HepG2 (cell line): ENCODE results near the gene RPUSD4. TPM values are rescaled to one million over a fixed set of nuclear protein-coding genes. Genes with fewer than 3 reads are reported as not detected.

ENCODE experiments used
- ATF7 ChIP-seq, 2 experiments: fragments of 450-650 bp in 1 of 2; sonication (generic) in 1 of 2; formaldehyde crosslinking in 1 of 2; IDR thresholded peaks; 2 replicates each; pipeline versions ENCODE4 v1.4.0 to v1.6.1; 2016 to 2020; ENCODE audit warnings: antibody characterized with exemption in 1 of 2, mild to moderate bottlenecking in 1 of 2, missing genetic modification reagents in 1 of 2
- ATRX ChIP-seq: sonication (generic); formaldehyde crosslinking; IDR thresholded peaks from 2 replicates; pipeline ENCODE4 v1.4.0; 2020; ENCODE audit warnings: missing genetic modification reagents, borderline replicate concordance
- IRF1 ChIP-seq: sonication (generic); formaldehyde crosslinking; IDR thresholded peaks from 2 replicates; pipeline ENCODE4 v1.4.0; 2020; ENCODE audit warnings: low read depth, mild to moderate bottlenecking, missing genetic modification reagents
- KLF11 ChIP-seq: IDR thresholded peaks from 2 replicates; pipeline ENCODE4 v1.6.1; 2016; ENCODE audit warnings: missing compliant biosample characterization
- MLX ChIP-seq: IDR thresholded peaks from 2 replicates; pipeline ENCODE4 v1.6.1; 2016
- MXD4 ChIP-seq: IDR thresholded peaks from 2 replicates; pipeline ENCODE4 v1.6.1; 2016; ENCODE audit warnings: mild to moderate bottlenecking, missing biosample characterization, missing genetic modification reagents
- NFRKB ChIP-seq: fragments of 450-650 bp; IDR thresholded peaks from 2 replicates; pipeline ENCODE4 v1.6.1; 2017
- RBFOX2 ChIP-seq: fragments of 200-400 bp; formaldehyde crosslinking; IDR thresholded peaks from 2 replicates; pipeline ENCODE4 v1.6.1; 2017; ENCODE audit warnings: low read depth, mild to moderate bottlenecking, low read length
- RBM22 ChIP-seq: fragments of 200-400 bp; formaldehyde crosslinking; optimal IDR thresholded peaks from 2 replicates; pipeline ENCODE3; 2017; ENCODE audit warnings: mild to moderate bottlenecking, low read length, moderate library complexity
- THYN1 ChIP-seq: sonication (generic); formaldehyde crosslinking; IDR thresholded peaks from 2 replicates; pipeline ENCODE4 v1.8.1; 2023; ENCODE audit warnings: low read depth, mild to moderate bottlenecking, moderate library complexity, missing genetic modification reagents, borderline replicate concordance
- ZBTB34 ChIP-seq: sonication (generic); formaldehyde crosslinking; IDR thresholded peaks from 2 replicates; pipeline ENCODE4 v1.8.0; 2022; ENCODE audit warnings: mild to moderate bottlenecking, missing genetic modification reagents
- ZBTB46 ChIP-seq: sonication (generic); formaldehyde crosslinking; IDR thresholded peaks from 2 replicates; pipeline ENCODE4 v1.4.0; 2020; ENCODE audit warnings: mild to moderate bottlenecking, missing genetic modification reagents, borderline replicate concordance
- ZNF333 ChIP-seq: sonication (generic); formaldehyde crosslinking; IDR thresholded peaks from 2 replicates; pipeline ENCODE4 v1.4.0; 2020; ENCODE audit warnings: mild to moderate bottlenecking, missing genetic modification reagents, borderline replicate concordance
- ZNF451 ChIP-seq: sonication (generic); formaldehyde crosslinking; IDR thresholded peaks from 2 replicates; pipeline ENCODE4 v1.5.0; 2020; ENCODE audit warnings: mild to moderate bottlenecking, missing genetic modification reagents
- ZNF496 ChIP-seq: sonication (generic); formaldehyde crosslinking; IDR thresholded peaks from 2 replicates; pipeline ENCODE4 v1.8.1; 2023; ENCODE audit warnings: mild to moderate bottlenecking, moderate library complexity, missing genetic modification reagents; ENCODE audit not compliant: insufficient replicate concordance
- ZNF790 ChIP-seq: sonication (generic); formaldehyde crosslinking; IDR thresholded peaks from 2 replicates; pipeline ENCODE4 v1.8.0; 2022; ENCODE audit warnings: missing genetic modification reagents, mild to moderate bottlenecking, borderline replicate concordance
- ZUFSP ChIP-seq: sonication (generic); formaldehyde crosslinking; IDR thresholded peaks from 2 replicates; pipeline ENCODE4 v1.9.0; 2021; ENCODE audit warnings: missing genetic modification reagents, mild to moderate bottlenecking, borderline replicate concordance
- polyA plus RNA-seq, 8 experiments: library from polyadenylated mRNA; depleted of rRNA in 3 of 8; stranded (reverse) in 7 of 8; unstranded in 1 of 8; fragments of >200 nt; fragmentation: Illumina TruSeq in 4 of 8; extraction: Trizol in 4 of 8; gene quantifications; 2 replicates each; pipeline versions ENCODE4 v1.2.1 to v1.2.3, GENCODE V29; 2011 to 2016; ENCODE audit warnings: low read depth in 4 of 8, missing spikeins in 1 of 8, mixed read lengths in 1 of 8; ENCODE audit not compliant: insufficient read depth in 1 of 8
- total RNA-seq, 5 experiments: library from RNA; depleted of rRNA; stranded (reverse); fragments of >200 nt; fragmentation: Illumina TruSeq; extraction: Trizol; gene quantifications; 2 replicates each; pipeline ENCODE4 v1.2.3, GENCODE V29; 2016; ENCODE audit warnings: low read depth in 1 of 5
- TF ChIP-seq, protein P1 (sequence below), 2 experiments: sonication (generic) in 1 of 2; formaldehyde crosslinking in 1 of 2; IDR thresholded peaks; 2 replicates each; pipeline versions ENCODE4 v1.4.0 to v1.6.1; 2018 to 2020; ENCODE audit warnings: missing genetic modification reagents in 2 of 2, borderline replicate concordance in 1 of 2, low read depth in 1 of 2, mild to moderate bottlenecking in 1 of 2, missing biosample characterization in 1 of 2

The RPUSD4 gene
- total and polyA plus RNA-seq, 2 of the 13 experiments (the other 11 are each of a cell fraction or from before 2014, with no cell fraction given), result 45.0 to 52.9 TPM

DNA sequence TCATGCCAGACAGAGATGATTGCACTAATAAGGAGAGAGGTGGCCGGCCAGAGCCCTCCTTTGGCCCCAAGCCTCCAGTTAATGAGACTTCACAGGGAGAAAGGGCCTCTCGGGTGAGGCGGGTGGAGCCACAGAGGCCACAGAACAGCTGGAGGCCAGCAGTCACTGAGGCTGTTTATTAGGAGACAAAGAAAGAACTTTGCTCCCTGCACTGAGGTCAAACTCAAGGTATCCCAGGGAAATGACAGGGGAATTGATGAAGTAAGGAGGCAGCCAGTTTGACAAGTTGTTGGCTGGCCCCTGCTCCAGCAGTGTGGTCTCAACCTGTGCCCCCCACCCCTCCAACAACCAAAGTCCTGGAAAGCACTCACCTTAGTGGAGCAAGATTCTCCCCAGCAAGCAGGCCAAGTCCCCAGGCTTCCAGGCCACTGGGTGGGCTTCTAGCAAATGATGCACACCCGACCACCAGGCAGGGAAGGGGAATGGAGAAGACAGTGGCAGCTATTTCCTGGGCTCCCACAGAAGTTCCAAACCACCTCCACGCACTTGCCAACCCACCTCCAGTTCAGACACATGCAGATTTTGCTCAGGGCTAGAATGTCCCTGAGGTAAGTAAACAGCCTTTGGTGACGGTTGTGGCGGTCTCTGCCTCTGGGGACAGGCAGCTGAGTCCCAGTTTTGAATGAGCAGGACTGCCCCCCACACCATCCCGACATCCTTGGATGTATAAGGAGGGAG is 53.2 kb downstream of the RPUSD4 start (continued):
- TF ChIP-seq ZBTB34 (CRISPR knock-in tag), result no peak
- TF ChIP-seq NFRKB, result no peak
- no peak for TF ChIP-seq MLX (CRISPR knock-in tag)
- TF ChIP-seq THYN1 (CRISPR knock-in tag), result no peak
- TF ChIP-seq ZBTB46, result no peak
- no peak for TF ChIP-seq IRF1 (CRISPR knock-in tag)
- TF ChIP-seq ATF7 (IDR thresholded peaks at IDR 0.05), result no peak
- TF ChIP-seq ATF7 (CRISPR knock-in tag; IDR thresholded peaks at IDR 0.05), result no peak
- no peak for TF ChIP-seq MXD4 (CRISPR knock-in tag)
- no peak for TF ChIP-seq KLF11
- TF ChIP-seq ATRX (CRISPR knock-in tag), result no peak
- TF ChIP-seq ZNF496, result no peak
- no peak for TF ChIP-seq RBM22
- no peak for TF ChIP-seq ZNF451
- TF ChIP-seq RBFOX2, result 0 out of 2 replicates have a peak, but pooled peaks have one; percentile 18
- TF ChIP-seq ZNF790 (CRISPR knock-in tag), result no peak
- no peak for TF ChIP-seq ZUFSP (CRISPR knock-in tag)
- TF ChIP-seq ZNF333 (CRISPR knock-in tag), result no peak
- TF ChIP-seq, protein P1, sequence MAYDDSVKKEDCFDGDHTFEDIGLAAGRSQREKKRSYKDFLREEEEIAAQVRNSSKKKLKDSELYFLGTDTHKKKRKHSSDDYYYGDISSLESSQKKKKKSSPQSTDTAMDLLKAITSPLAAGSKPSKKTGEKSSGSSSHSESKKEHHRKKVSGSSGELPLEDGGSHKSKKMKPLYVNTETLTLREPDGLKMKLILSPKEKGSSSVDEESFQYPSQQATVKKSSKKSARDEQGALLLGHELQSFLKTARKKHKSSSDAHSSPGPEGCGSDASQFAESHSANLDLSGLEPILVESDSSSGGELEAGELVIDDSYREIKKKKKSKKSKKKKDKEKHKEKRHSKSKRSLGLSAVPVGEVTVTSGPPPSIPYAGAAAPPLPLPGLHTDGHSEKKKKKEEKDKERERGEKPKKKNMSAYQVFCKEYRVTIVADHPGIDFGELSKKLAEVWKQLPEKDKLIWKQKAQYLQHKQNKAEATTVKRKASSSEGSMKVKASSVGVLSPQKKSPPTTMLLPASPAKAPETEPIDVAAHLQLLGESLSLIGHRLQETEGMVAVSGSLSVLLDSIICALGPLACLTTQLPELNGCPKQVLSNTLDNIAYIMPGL (CRISPR knock-in tag; IDR thresholded peaks at IDR 0.05; ENCODE audit: borderline replicate concordance in 1 of 2, low read depth in 1 of 2), result no peak
